PC-9 (cell line): ENCODE data around the gene SRSF7.

Source experiments
- CTCF ChIP-seq: fragments of 200-600 bp; sonication (generic); conservative IDR thresholded peaks from 2 replicates; pipeline ENCODE4 v1.6.1; 2017; ENCODE audit warnings: mixed run types, antibody characterized with exemption, mild to moderate bottlenecking, moderate library complexity
- EZH2 ChIP-seq: fragments of 200-600 bp; sonication (generic); IDR thresholded peaks from 2 replicates; pipeline ENCODE4 v1.8.0; 2017; ENCODE audit warnings: antibody characterized with exemption, low read depth

- TF ChIP-seq CTCF = no peak
- TF ChIP-seq EZH2 = no peak
Observed at GRCh38 chr2:38765149-38765548, 14.0 kb upstream of the SRSF7 start.
